Activated CD8-positive, alpha-beta memory T cell treated with anti-CD3 and anti-CD28 coated beads, Interleukin-2, amount 10 ng/mL, durations not matched to agents 7 days and 5 days (primary cell): ENCODE measurements around the gene PIN1. TPM values are rescaled to one million over a fixed set of nuclear protein-coding genes. Genes with fewer than 3 reads are reported as not detected.

Source experiments
- ATAC-seq: fragments of 150-1000 bp; cut with Tn5 transposase; one replicate; pipeline ENCODE4 v1.10.0; 2021; ENCODE audit warnings: moderate library complexity
- CTCF ChIA-PET: fragments of 350-600 bp; sonication (Branson Sonifier 250); formaldehyde crosslinking; loops from one replicate; lab custom pipeline; 2021; ENCODE audit warnings: antibody characterized with exemption; lab: Charles Lee
- DNase-seq: peaks from one replicate; pipeline ENCODE4 v3.0.0-alpha.2; 2020
- H3K27ac Mint-ChIP-seq: one replicate; pipeline ENCODE4 v1.8.0; 2021; ENCODE audit warnings: mild to moderate bottlenecking, mixed read lengths
- H3K27me3 Mint-ChIP-seq: one replicate; pipeline ENCODE4 v1.8.0; 2021; ENCODE audit warnings: mixed read lengths
- H3K36me3 Mint-ChIP-seq: one replicate; pipeline ENCODE4 v1.8.0; 2021; ENCODE audit warnings: mild to moderate bottlenecking, mixed read lengths
- H3K4me1 Mint-ChIP-seq: one replicate; pipeline ENCODE4 v1.8.0; 2021; ENCODE audit warnings: mixed read lengths
- H3K4me3 Mint-ChIP-seq: one replicate; pipeline ENCODE4 v1.8.0; 2021; ENCODE audit warnings: mild to moderate bottlenecking, moderate library complexity, mixed read lengths
- H3K9me3 Mint-ChIP-seq: one replicate; pipeline ENCODE4 v1.8.0; 2022; ENCODE audit warnings: low read depth, mixed read lengths
- total RNA-seq, 2 experiments: library from RNA; stranded (reverse); gene quantifications; one replicate each; pipeline ENCODE4 v1.2.3, GENCODE V29; 2021

PIN1 gene
- total RNA-seq, 2 experiments from 2014 or later: 103 to 116 TPM

GRCh38 chr19:9868983-9869617 lies 34.0 kb downstream of the PIN1 start:
- Mint-ChIP-seq H3K27ac (no peak overlapping the region), H3K36me3 (no peaks in the 10 kb centered on the region), H3K4me1 (peaks cover 19% of the 10 kb centered on the region), H3K27me3 (no peaks in the 10 kb centered on the region), H3K9me3 (no peaks in the 10 kb centered on the region), H3K4me3 (no peak overlapping the region)
- CTCF ChIA-PET: interaction anchor here (1.9 to 2.4 kb wide), 2 partner anchors 12 to 159 kb away, joined by 4 to 12 read pairs; no protein-coding TSS in a partner anchor
- no peak for DNase-seq
- ATAC-seq: no peak

GRCh38 chr19:9871626-9872338 lies 36.7 kb downstream of the PIN1 start:
- Mint-ChIP-seq H3K27me3 (peaks cover 3% of the 10 kb centered on the region), H3K36me3 (no peaks in the 10 kb centered on the region), H3K9me3 (no peaks in the 10 kb centered on the region), H3K4me3 (no peak overlapping the region), H3K27ac (no peak overlapping the region), H3K4me1 (peaks cover 2% of the 10 kb centered on the region)
- CTCF ChIA-PET: interaction anchor here (1.2 to 1.3 kb wide), 2 partner anchors 11 to 37 kb away, joined by 3 to 5 read pairs; partner anchors contain the start of gene PIN1
- DNase-seq (no peak), ATAC-seq (no peak)

- DNase-seq (no peak), ATAC-seq (no peak)
- Mint-ChIP-seq H3K4me3 (no peak overlapping the region), H3K4me1 (no peaks in the 10 kb centered on the region), H3K9me3 (no peaks in the 10 kb centered on the region), H3K27ac (no peak overlapping the region), H3K27me3 (peaks cover 3% of the 10 kb centered on the region), H3K36me3 (no peaks in the 10 kb centered on the region)
- CTCF ChIA-PET: interaction anchor here (1.2 kb wide), 1 partner anchor 38 kb away, joined by 3 read pairs; the partner anchor contains the start of gene PIN1
These were observed 37.6 kb downstream of the PIN1 start for GRCh38 chr19:9872618-9873242.

- peaks cover 3% of the 10 kb centered on the region for H3K27me3 Mint-ChIP-seq
- CTCF ChIA-PET: interaction anchor here (1.0 to 1.6 kb wide), 3 partner anchors 8 to 50 kb away, joined by 3 to 7 read pairs (median 3); no protein-coding TSS in a partner anchor
- no peaks in the 10 kb centered on the region for H3K9me3 Mint-ChIP-seq
- no peak overlapping the region for H3K27ac Mint-ChIP-seq
- H3K36me3 Mint-ChIP-seq: no peaks in the 10 kb centered on the region
- H3K4me3 Mint-ChIP-seq: no peak overlapping the region
- ATAC-seq (no peak), DNase-seq (no peak)
- H3K4me1 Mint-ChIP-seq: no peaks in the 10 kb centered on the region
These were observed 40.0 kb downstream of the PIN1 start for GRCh38 chr19:9875031-9875627.

- DNase-seq (no peak), ATAC-seq (no peak)
- Mint-ChIP-seq H3K4me1 (no peaks in the 10 kb centered on the region), H3K4me3 (no peak overlapping the region), H3K27ac (no peak overlapping the region), H3K9me3 (no peaks in the 10 kb centered on the region), H3K27me3 (peaks cover 3% of the 10 kb centered on the region), H3K36me3 (no peaks in the 10 kb centered on the region)
- CTCF ChIA-PET: interaction anchor here (1.3 to 1.6 kb wide), 2 partner anchors 9 to 18 kb away, joined by 3 to 7 read pairs; no protein-coding TSS in a partner anchor
These were observed 40.7 kb downstream of the PIN1 start for GRCh38 chr19:9875796-9876195.

- Mint-ChIP-seq H3K36me3 (no peaks in the 10 kb centered on the region), H3K27me3 (peaks cover 3% of the 10 kb centered on the region), H3K9me3 (no peaks in the 10 kb centered on the region), H3K27ac (peak overlapping the region; percentile 38), H3K4me3 (no peak overlapping the region), H3K4me1 (no peaks in the 10 kb centered on the region)
- DNase-seq: no peak
- ATAC-seq: no peak
- CTCF ChIA-PET: interaction anchor here (1.3 kb wide), 1 partner anchor 16 kb away, joined by 3 read pairs; no protein-coding TSS in a partner anchor
These were observed 42.8 kb downstream of the PIN1 start for GRCh38 chr19:9877780-9878510.

GRCh38 chr19:9878511-9879196 lies 43.5 kb downstream of the PIN1 start:
- H3K36me3 Mint-ChIP-seq: no peaks in the 10 kb centered on the region
- no peaks in the 10 kb centered on the region for H3K4me1 Mint-ChIP-seq
- no peak overlapping the region for H3K4me3 Mint-ChIP-seq
- H3K27me3 Mint-ChIP-seq: peaks cover 3% of the 10 kb centered on the region
- H3K27ac Mint-ChIP-seq: peak overlapping the region; percentile 38
- CTCF ChIA-PET: interaction anchor here (1.3 kb wide), 1 partner anchor 16 kb away, joined by 3 read pairs; no protein-coding TSS in a partner anchor
- ATAC-seq: no peak
- no peak for DNase-seq
- no peaks in the 10 kb centered on the region for H3K9me3 Mint-ChIP-seq

GRCh38 chr19:9881720-9882119 lies 46.6 kb downstream of the PIN1 start:
- CTCF ChIA-PET: interaction anchor here (1.7 kb wide), 1 partner anchor 11 kb away, joined by 5 read pairs; no protein-coding TSS in a partner anchor
- no peaks in the 10 kb centered on the region for H3K4me1 Mint-ChIP-seq
- no peak overlapping the region for H3K27ac Mint-ChIP-seq
- no peak overlapping the region for H3K4me3 Mint-ChIP-seq
- ATAC-seq (no peak), DNase-seq (no peak)
- peaks cover 3% of the 10 kb centered on the region for H3K27me3 Mint-ChIP-seq
- no peaks in the 10 kb centered on the region for H3K36me3 Mint-ChIP-seq
- H3K9me3 Mint-ChIP-seq: no peaks in the 10 kb centered on the region

GRCh38 chr19:9883231-9883758 lies 48.2 kb downstream of the PIN1 start:
- H3K27ac Mint-ChIP-seq: no peak overlapping the region
- H3K27me3 Mint-ChIP-seq: peaks cover 3% of the 10 kb centered on the region
- DNase-seq (no peak), ATAC-seq (no peak)
- CTCF ChIA-PET: interaction anchor here (1.0 to 1.7 kb wide), 2 partner anchors 12 to 25 kb away, joined by 3 to 5 read pairs; no protein-coding TSS in a partner anchor
- no peaks in the 10 kb centered on the region for H3K36me3 Mint-ChIP-seq
- H3K4me3 Mint-ChIP-seq: no peak overlapping the region
- H3K9me3 Mint-ChIP-seq: no peaks in the 10 kb centered on the region
- H3K4me1 Mint-ChIP-seq: no peaks in the 10 kb centered on the region

- no peak overlapping the region for H3K27ac Mint-ChIP-seq
- ATAC-seq (no peak), DNase-seq (no peak)
- H3K27me3 Mint-ChIP-seq: peaks cover 3% of the 10 kb centered on the region
- CTCF ChIA-PET: interaction anchor here (0.8 to 1.0 kb wide), 2 partner anchors 20 to 26 kb away, joined by 3 read pairs; no protein-coding TSS in a partner anchor
- H3K36me3 Mint-ChIP-seq: no peaks in the 10 kb centered on the region
- no peak overlapping the region for H3K4me3 Mint-ChIP-seq
- no peaks in the 10 kb centered on the region for H3K9me3 Mint-ChIP-seq
- no peaks in the 10 kb centered on the region for H3K4me1 Mint-ChIP-seq
These were observed 48.6 kb downstream of the PIN1 start for GRCh38 chr19:9883764-9884163.

GRCh38 chr19:9885077-9885552 lies 50.0 kb downstream of the PIN1 start:
- CTCF ChIA-PET: no interaction called here
- peaks cover 3% of the 10 kb centered on the region for H3K27me3 Mint-ChIP-seq
- H3K36me3 Mint-ChIP-seq: no peaks in the 10 kb centered on the region

More at GRCh38 chr19:9885077-9885552, 50.0 kb downstream of the PIN1 start:
- no peak for ATAC-seq
- no peak overlapping the region for H3K27ac Mint-ChIP-seq
- H3K9me3 Mint-ChIP-seq: no peaks in the 10 kb centered on the region
- no peaks in the 10 kb centered on the region for H3K4me1 Mint-ChIP-seq
- H3K4me3 Mint-ChIP-seq: no peak overlapping the region
- DNase-seq: no peak
